Measurements from ENCODE around the gene OSBP2. TPM values are rescaled to one million over a fixed set of nuclear protein-coding genes. Genes with fewer than 3 reads are reported as not detected.

Gene OSBP2
- polyA plus RNA-seq, 1 donor (not counting 4 experiments of a cell fraction or from before 2014, with no cell fraction given) = 3.0 TPM

- Histone ChIP-seq H3K36me3 (ENCODE audit: control insufficient read depth in 2 of 2, extremely low read depth in 1 of 2, insufficient read depth in 2 of 2, low read length in 2 of 2) (peaks cover 0 to 8% of the 10 kb centered on the region in 2 experiments), H3K9ac (ENCODE audit: control insufficient read depth, extremely low read depth, insufficient read depth, low read length) (no peak overlapping the region), H3K4me1 (ENCODE audit: control insufficient read depth, extremely low read depth, insufficient read depth, low read length) (peaks cover 3% of the 10 kb centered on the region), H2AFZ (ENCODE audit: control insufficient read depth, low read length) (no peak overlapping the region), H3K27ac (ENCODE audit: control insufficient read depth, insufficient read depth, low read length) (no peak overlapping the region), H3K9me1 (ENCODE audit: control insufficient read depth, extremely low read depth, insufficient read depth, low read length) (no peaks in the 10 kb centered on the region), H4K20me1 (ENCODE audit: control insufficient read depth, extremely low read depth, insufficient read depth, low read length) (peaks cover 2% of the 10 kb centered on the region), H3K4me2 (ENCODE audit: control insufficient read depth, extremely low read depth, insufficient read depth, low read depth, low read length) (no peak overlapping the region), H3K79me2 (ENCODE audit: control insufficient read depth, insufficient read depth, low read length) (no peaks in the 10 kb centered on the region), H3K9me3 (ENCODE audit: control insufficient read depth, low read depth, low read length) (no peaks in the 10 kb centered on the region), H3K27me3 (ENCODE audit: control insufficient read depth, extremely low read depth, insufficient read depth, low read length) (no peaks in the 10 kb centered on the region), H3K4me3 (ENCODE audit: control insufficient read depth in 2 of 3, extremely low read depth in 1 of 3, insufficient read depth in 2 of 3, low read depth in 1 of 3, low read length in 3 of 3) (no peak overlapping the region)
- TF ChIP-seq EZH2 (IDR thresholded peaks at IDR 0.05; ENCODE audit: low read length) = no peak
- TF ChIP-seq, protein P1, sequence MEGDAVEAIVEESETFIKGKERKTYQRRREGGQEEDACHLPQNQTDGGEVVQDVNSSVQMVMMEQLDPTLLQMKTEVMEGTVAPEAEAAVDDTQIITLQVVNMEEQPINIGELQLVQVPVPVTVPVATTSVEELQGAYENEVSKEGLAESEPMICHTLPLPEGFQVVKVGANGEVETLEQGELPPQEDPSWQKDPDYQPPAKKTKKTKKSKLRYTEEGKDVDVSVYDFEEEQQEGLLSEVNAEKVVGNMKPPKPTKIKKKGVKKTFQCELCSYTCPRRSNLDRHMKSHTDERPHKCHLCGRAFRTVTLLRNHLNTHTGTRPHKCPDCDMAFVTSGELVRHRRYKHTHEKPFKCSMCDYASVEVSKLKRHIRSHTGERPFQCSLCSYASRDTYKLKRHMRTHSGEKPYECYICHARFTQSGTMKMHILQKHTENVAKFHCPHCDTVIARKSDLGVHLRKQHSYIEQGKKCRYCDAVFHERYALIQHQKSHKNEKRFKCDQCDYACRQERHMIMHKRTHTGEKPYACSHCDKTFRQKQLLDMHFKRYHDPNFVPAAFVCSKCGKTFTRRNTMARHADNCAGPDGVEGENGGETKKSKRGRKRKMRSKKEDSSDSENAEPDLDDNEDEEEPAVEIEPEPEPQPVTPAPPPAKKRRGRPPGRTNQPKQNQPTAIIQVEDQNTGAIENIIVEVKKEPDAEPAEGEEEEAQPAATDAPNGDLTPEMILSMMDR (optimal IDR thresholded peaks at IDR 0.05 in 1 of 3, IDR thresholded peaks at IDR 0.05 in 1 of 3, conservative IDR thresholded peaks at IDR 0.05 in 1 of 3; ENCODE audit: extremely low read depth in 1 of 3, insufficient read depth in 2 of 3, low read length in 3 of 3) = no peak
- FAIRE-seq (no peak), DNase-seq (ENCODE audit: low read depth, low spot score) (no peak)
- dilution Hi-C loops (cut with MboI; ENCODE audit: extremely low pct_ligation_motif_present, low sequenced_read_pairs) = no loop called here
Measured at GRCh38 chr22:30865656-30866055, 171.0 kb downstream of the OSBP2 start.

GRCh38 chr22:30866216-30866615 is 171.5 kb downstream of the OSBP2 start:
- Histone ChIP-seq H3K27ac (ENCODE audit: control insufficient read depth, insufficient read depth, low read length) (no peak overlapping the region), H3K9ac (ENCODE audit: control insufficient read depth, extremely low read depth, insufficient read depth, low read length) (no peak overlapping the region), H3K9me1 (ENCODE audit: control insufficient read depth, extremely low read depth, insufficient read depth, low read length) (no peaks in the 10 kb centered on the region), H3K79me2 (ENCODE audit: control insufficient read depth, insufficient read depth, low read length) (no peaks in the 10 kb centered on the region), H3K4me2 (ENCODE audit: control insufficient read depth, extremely low read depth, insufficient read depth, low read depth, low read length) (no peak overlapping the region), H4K20me1 (ENCODE audit: control insufficient read depth, extremely low read depth, insufficient read depth, low read length) (peaks cover 2% of the 10 kb centered on the region), H2AFZ (ENCODE audit: control insufficient read depth, low read length) (no peak overlapping the region), H3K36me3 (ENCODE audit: control insufficient read depth in 2 of 2, extremely low read depth in 1 of 2, insufficient read depth in 2 of 2, low read length in 2 of 2) (peaks cover 0 to 11% of the 10 kb centered on the region in 2 experiments), H3K9me3 (ENCODE audit: control insufficient read depth, low read depth, low read length) (no peaks in the 10 kb centered on the region), H3K4me1 (ENCODE audit: control insufficient read depth, extremely low read depth, insufficient read depth, low read length) (no peaks in the 10 kb centered on the region), H3K4me3 (ENCODE audit: control insufficient read depth in 2 of 3, extremely low read depth in 1 of 3, insufficient read depth in 2 of 3, low read depth in 1 of 3, low read length in 3 of 3) (no peak overlapping the region), H3K27me3 (ENCODE audit: control insufficient read depth, extremely low read depth, insufficient read depth, low read length) (no peaks in the 10 kb centered on the region)
- dilution Hi-C loops (cut with MboI; ENCODE audit: extremely low pct_ligation_motif_present, low sequenced_read_pairs) = no loop called here
- no peak for TF ChIP-seq EZH2 (IDR thresholded peaks at IDR 0.05; ENCODE audit: low read length)
- TF ChIP-seq, protein P1 (optimal IDR thresholded peaks at IDR 0.05 in 1 of 3, IDR thresholded peaks at IDR 0.05 in 1 of 3, conservative IDR thresholded peaks at IDR 0.05 in 1 of 3; ENCODE audit: extremely low read depth in 1 of 3, insufficient read depth in 2 of 3, low read length in 3 of 3) = no peak
- DNase-seq (ENCODE audit: low read depth, low spot score) (no peak), FAIRE-seq (no peak)

Data from keratinocyte (primary cell).